ENCODE data around the gene RETREG1. TPM values are rescaled to one million over a fixed set of nuclear protein-coding genes. Genes with fewer than 3 reads are reported as not detected.

Gene RETREG1
- total and polyA plus RNA-seq, 2 of the 13 experiments (the other 11 are each of a cell fraction or from before 2014, with no cell fraction given), result 0.07 TPM; not detected in 1

GRCh38 chr5:16551628-16552027, 65.2 kb downstream of the RETREG1 start:
- Histone ChIP-seq H3K9ac (ENCODE audit: insufficient read depth, low read depth, low read length) (no peak overlapping the region), H3K4me2 (ENCODE audit: low read depth, low read length) (no peak overlapping the region), H3K4me1 (ENCODE audit: insufficient read depth, low read length) (peaks cover 9% of the 10 kb centered on the region; the same call in 1 of the 2 replicates), H3K9me3 (ENCODE audit: low read length) (no peaks in the 10 kb centered on the region), H3K27me3 (ENCODE audit: control insufficient read depth in 1 of 2, insufficient read depth in 2 of 2, low read length in 2 of 2) (no peaks in the 10 kb centered on the region), H3K4me3 (replicated peaks in 1 of 3; ENCODE audit: insufficient read depth in 1 of 3, low read depth in 2 of 3, low read length in 3 of 3) (no peak overlapping the region), H3K27ac (ENCODE audit: extremely low read length, insufficient read depth, low read length) (no peak overlapping the region), H3K79me2 (ENCODE audit: insufficient read depth, low read length) (no peaks in the 10 kb centered on the region), H3K36me3 (replicated peaks in 1 of 2; ENCODE audit: control insufficient read depth in 1 of 2, insufficient read depth in 2 of 2, low read length in 2 of 2) (no peaks in the 10 kb centered on the region), H2AFZ (ENCODE audit: low read length) (no peak overlapping the region), H4K20me1 (ENCODE audit: insufficient read depth, low read length) (no peaks in the 10 kb centered on the region)
- ChIA-PET POLR2A (no interaction called here), CTCF (ENCODE audit: low intra/inter-chr PET ratio, low total read pairs) (no interaction called here)
- 17% methylated on average over 2 of the region's 2 CpGs for WGBS (ENCODE audit: low lambda C conversion rate)
- ATAC-seq, result no peak
- intact Hi-C loops (cut with micrococcal nuclease; ENCODE audit: unreplicated experiment), result loop anchor here (1.0 kb wide), 1 partner anchor 391 kb away; no protein-coding TSS in a partner anchor
- FAIRE-seq, result no peak
- BruUV-seq (replicated peaks), result no TSS peak
- DNase-seq (ENCODE audit: low spot score), result no peak
- TF ChIP-seq GPN1 (CRISPR knock-in tag; IDR thresholded peaks at IDR 0.05; ENCODE audit: borderline replicate concordance) (no peak), ZNF670 (CRISPR knock-in tag; IDR thresholded peaks at IDR 0.05; ENCODE audit: borderline replicate concordance) (no peak), ZNF770 (CRISPR knock-in tag; IDR thresholded peaks at IDR 0.05) (no peak), CCDC6 (CRISPR knock-in tag; IDR thresholded peaks at IDR 0.05) (no peak), POLR2AphosphoS5 (IDR thresholded peaks at IDR 0.05; ENCODE audit: low read depth, low read length) (no peak), ZNF451 (CRISPR knock-in tag; IDR thresholded peaks at IDR 0.05) (no peak), MBNL3 (CRISPR knock-in tag; conservative IDR thresholded peaks at IDR 0.05) (no peak), ZNF557 (CRISPR knock-in tag; IDR thresholded peaks at IDR 0.05) (no peak)
- TF ChIP-seq, protein P1, sequence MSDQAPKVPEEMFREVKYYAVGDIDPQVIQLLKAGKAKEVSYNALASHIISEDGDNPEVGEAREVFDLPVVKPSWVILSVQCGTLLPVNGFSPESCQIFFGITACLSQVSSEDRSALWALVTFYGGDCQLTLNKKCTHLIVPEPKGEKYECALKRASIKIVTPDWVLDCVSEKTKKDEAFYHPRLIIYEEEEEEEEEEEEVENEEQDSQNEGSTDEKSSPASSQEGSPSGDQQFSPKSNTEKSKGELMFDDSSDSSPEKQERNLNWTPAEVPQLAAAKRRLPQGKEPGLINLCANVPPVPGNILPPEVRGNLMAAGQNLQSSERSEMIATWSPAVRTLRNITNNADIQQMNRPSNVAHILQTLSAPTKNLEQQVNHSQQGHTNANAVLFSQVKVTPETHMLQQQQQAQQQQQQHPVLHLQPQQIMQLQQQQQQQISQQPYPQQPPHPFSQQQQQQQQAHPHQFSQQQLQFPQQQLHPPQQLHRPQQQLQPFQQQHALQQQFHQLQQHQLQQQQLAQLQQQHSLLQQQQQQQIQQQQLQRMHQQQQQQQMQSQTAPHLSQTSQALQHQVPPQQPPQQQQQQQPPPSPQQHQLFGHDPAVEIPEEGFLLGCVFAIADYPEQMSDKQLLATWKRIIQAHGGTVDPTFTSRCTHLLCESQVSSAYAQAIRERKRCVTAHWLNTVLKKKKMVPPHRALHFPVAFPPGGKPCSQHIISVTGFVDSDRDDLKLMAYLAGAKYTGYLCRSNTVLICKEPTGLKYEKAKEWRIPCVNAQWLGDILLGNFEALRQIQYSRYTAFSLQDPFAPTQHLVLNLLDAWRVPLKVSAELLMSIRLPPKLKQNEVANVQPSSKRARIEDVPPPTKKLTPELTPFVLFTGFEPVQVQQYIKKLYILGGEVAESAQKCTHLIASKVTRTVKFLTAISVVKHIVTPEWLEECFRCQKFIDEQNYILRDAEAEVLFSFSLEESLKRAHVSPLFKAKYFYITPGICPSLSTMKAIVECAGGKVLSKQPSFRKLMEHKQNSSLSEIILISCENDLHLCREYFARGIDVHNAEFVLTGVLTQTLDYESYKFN (CRISPR knock-in tag; conservative IDR thresholded peaks at IDR 0.05), result no peak
- in situ Hi-C loops (cut with HindIII; ENCODE audit: extremely low pct_ligation_motif_present, low pct_unique_long_range_greater_than_20kb), result loop anchor here (5.0 kb wide), 1 partner anchor 64 kb away; no protein-coding TSS in a partner anchor

All from HepG2 (cell line).